ENCODE measurements around the gene TPD52L1.

The TPD52L1 gene

DNA sequence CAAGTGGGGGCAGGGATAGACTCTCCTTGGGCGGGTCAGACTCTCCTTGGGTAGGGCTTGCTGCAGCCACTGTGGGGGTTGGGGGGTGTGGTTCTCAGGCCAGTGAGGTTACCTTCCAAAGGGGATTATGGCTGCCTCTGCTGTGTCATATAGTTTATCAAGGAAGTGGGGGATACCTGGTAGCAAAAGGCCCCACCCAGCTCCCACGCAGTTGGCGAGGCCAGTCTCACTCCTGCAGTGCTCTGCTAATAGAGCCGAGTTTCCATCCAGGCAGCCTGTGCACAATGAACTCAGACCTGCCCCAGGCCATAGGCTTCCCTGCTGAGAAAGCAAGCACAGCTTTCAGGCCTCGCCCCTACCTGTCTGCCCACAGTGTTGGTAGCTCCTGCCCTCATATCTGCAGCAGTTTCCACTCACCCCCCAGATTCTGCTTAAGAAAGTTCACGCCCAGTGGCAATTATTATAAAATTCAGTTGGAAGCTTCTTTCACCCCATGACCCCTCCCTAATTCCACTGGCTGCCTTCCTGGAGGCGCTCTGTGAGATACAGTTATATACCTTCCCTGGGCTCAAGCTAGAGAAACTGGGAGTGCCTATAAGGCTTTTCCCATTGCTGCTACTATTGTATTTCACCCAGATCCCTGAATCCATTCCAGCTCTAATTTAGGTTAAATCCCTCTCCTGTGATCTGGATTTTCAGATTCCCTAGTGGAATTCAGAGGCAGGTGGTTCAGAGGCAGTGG is 92.1 kb downstream of the TPD52L1 start:
- no peak for DNase-seq

DNA sequence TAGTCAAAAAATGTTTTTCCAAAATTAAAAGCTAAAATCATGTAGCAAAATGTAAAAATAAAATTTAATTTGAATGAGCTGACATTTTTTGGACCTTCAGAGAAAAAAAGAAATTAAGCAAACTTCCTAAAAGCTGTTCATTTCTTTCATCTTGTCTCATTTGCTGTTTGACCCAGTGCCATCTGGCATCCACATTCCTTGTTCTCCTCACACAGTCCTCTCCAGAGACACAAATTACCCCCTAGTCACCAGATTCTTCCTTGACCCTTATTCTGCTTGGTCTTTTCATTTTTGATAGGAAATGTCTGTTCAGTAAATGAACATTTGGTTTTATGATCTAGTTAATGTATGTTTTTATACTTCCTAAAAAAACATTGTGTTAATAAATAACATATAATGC is 93.0 kb downstream of the TPD52L1 start:
- no peak for DNase-seq

- no peak for DNase-seq
These were observed 94.6 kb downstream of the TPD52L1 start for GRCh38 chr6:125248136-125248535.

- DNase-seq, result no peak
These were observed 96.9 kb downstream of the TPD52L1 start for GRCh38 chr6:125250511-125250910.

- no peak for DNase-seq
These were observed 98.1 kb downstream of the TPD52L1 start for GRCh38 chr6:125251516-125252220.

DNA sequence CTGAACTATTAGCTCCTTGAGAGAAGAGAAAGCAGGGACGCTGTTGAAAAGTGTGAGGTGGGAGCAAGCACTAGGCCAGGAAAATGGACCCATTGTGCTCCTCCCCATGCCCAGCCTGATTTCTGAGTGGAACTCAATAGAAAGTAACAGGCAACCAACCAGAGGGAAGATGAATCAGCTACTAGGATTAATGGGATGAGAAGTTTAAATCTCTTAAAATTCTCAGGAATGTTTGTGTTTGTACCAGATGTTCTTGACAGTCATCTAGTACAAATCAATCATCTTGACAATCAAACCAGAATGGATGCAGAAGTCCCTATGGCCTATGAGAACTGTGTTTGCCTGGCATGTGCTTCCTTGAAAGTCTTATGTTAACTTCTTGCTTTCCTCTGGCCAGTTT is 99.3 kb downstream of the TPD52L1 start:
- DNase-seq, result no peak

DNA sequence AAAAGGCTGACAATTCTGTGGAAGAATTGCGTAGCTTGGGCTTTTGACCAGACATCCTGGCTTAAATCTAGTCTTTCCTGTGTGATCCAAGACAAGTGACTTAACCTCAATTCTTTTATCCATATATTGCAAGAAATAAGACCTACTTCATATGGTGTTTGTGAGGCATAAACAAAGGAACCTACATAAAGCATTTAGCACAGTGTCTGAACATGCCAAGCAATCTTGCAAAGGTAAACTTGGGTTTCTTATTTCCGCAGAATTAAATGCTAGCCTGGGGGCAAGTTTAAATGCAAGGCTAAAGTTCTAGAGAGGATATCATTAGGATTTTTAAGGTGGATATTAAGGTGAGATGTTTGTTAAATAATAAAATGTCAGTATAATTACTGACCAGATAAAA is 100.3 kb downstream of the TPD52L1 start:
- DNase-seq, result no peak

DNA sequence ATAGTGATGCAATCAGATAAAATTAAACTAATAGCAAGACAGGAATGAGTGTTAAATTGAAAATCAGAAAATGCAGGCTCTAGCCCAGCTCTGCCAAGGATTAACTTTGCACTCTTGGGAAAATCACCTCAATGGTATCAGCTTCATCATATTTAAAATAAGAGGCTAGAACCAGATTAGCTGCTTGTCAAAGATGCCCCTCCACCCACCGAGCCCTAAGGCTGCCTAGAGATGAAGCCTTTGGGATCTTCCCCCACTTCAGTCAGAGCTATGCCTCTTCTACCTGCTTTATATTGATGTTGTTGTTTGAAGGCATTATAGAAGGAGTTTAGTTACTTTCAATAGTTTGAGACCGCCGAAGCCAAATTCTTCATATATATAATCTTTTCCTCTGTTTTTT is 100.7 kb downstream of the TPD52L1 start:
- DNase-seq, result no peak

DNA sequence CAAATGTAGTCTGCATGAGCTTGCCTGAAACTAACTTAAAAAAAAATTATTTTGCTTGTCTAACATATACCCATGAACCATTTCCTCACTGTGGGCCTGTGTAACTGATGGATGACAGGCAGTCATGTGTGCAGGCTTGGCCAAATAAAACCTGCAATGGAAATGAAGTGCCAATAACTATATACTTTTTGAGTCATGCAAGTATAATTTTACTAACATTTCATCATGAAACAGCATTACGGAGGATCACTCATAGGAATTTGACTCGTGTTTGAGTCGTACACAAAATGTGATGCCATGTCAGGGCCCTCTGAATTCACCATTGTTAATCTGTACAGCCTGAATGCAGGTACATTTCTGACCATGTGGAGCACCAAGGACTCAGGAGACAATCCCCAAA is 101.6 kb downstream of the TPD52L1 start:
- DNase-seq, result no peak

GRCh38 chr6:125257351-125257750 is 103.8 kb downstream of the TPD52L1 start:
- no peak for DNase-seq

DNA sequence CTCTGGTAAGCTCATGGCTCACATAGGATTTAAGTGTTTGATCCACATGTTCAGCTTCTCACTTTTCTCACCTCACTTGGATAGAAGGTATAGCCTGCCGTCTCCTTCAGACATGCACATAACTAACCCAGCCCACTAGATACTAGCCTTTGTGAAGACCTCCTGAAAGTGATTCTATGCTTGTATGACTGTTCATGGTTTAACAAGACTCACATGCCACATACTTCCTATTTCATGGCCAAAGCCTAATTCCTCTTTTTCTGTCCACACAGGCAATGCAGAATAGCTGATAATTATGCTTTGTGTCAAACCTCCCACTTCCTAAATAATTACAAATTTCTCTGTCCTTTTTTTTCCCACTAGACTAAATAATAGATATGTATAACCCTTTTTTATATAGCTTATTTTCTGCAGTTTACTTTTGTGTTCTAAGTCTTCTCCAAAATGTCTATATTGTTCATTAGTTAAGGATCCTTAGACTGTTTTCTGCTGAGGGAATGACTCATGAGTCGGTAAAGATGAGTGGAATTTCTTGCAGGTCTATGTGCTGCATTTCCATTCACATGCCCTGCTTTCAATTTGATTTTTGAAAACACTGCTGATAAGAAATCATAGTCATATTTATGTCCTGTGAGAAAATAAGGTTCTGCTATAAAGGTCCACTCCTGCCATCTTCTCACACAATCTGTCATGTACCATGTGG is 105.2 kb downstream of the TPD52L1 start:
- no peak for DNase-seq

DNA sequence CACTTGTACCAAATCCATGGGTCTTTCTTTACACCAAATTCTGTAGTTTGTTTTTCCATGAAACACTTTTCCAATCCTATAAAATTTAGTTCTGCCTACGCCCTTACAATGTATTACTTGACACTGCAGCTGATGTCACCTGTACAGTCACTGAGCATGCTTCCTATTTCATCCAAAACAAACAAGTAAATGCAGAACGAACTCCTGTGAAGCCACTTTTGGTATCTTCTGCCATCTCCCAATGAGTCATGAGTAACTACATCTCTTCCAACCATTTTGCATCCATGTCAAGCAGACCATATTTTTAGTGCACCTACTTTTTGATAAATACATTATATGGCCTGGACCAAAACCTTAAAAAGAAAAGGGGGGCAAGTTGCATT is 105.8 kb downstream of the TPD52L1 start:
- no peak for DNase-seq

GRCh38 chr6:125262016-125263013 is 108.7 kb downstream of the TPD52L1 start:
- no peak for DNase-seq

DNA sequence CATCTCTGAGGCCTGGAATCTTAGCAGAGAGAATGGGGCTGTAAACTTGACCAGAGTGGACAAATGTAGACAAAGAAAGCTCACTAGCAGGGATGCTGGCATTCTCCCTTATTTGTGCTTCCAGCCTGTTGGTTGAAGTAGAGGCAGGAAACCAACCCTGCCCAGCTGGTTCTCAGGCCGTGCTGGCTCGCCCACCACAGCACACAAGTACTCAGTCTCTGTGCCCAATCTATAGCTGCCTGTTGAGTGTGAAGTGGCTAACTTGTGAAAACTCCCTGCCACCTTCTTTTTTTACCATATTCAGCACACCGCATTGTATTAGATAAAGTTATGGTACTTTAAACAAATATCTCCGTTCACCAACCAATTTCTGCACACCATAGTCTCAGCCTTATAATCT is 110.9 kb downstream of the TPD52L1 start:
- DNase-seq, result no peak

DNA sequence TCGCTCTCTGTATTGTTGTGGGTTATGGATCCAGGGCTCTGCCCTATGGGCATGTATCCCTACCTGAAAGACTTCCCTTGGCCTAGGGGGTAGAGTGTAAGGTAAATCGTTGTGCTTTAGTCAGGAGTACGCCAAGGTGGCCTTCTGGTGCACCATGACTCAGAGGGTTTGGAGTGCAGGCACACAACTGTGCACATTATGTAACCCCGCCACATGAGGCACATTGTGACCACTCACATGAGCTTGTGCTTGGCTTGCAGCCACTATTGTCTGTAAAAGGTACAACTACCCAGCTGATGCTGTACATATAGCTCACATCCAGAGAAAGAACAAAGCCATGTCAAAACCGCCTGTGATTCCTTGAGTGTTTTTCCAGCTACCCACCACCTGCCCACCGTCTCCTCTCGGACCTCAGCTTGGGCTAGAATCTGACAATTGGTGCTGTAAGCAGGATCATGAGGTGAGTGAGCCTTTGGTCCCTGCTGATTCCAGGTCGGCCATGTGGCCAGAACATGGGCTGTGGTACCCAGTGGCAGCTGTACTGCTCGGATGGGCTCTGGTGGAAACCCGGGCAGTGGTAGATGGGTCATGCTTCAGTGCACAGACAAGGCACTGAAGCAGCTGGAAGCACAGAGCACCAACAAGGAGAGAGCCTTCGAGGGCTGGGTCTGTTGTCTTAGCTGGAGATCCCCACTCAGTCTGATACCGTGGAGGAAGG is 114.4 kb downstream of the TPD52L1 start:
- DNase-seq, result no peak

- no peak for DNase-seq
These were observed 115.2 kb downstream of the TPD52L1 start for GRCh38 chr6:125268765-125269164.

- no peak for DNase-seq
These were observed 115.9 kb downstream of the TPD52L1 start for GRCh38 chr6:125269328-125269985.

GRCh38 chr6:125270380-125270779 is 116.8 kb downstream of the TPD52L1 start:
- no peak for DNase-seq

- DNase-seq, result no peak
These were observed 118.0 kb downstream of the TPD52L1 start for GRCh38 chr6:125271486-125272159.

DNA sequence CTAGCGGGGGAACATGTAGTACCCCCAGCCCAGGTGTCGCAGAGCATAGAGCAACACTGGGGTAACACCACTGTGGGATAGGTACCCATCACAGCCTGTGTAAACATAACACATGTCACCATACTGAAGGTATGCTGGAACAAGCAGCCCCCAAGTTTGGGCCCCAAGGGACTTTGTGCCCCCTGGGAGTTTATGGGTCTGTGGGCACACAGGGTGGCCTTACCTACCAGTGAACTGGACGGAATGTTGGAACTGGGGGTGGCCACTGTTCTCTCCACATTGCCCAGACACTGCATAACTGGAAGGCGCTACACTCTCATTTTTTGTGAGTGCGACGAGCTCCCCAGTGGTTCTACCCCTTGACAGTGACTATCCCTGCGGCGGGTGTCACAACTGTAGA is 119.7 kb downstream of the TPD52L1 start:
- no peak for DNase-seq

DNA sequence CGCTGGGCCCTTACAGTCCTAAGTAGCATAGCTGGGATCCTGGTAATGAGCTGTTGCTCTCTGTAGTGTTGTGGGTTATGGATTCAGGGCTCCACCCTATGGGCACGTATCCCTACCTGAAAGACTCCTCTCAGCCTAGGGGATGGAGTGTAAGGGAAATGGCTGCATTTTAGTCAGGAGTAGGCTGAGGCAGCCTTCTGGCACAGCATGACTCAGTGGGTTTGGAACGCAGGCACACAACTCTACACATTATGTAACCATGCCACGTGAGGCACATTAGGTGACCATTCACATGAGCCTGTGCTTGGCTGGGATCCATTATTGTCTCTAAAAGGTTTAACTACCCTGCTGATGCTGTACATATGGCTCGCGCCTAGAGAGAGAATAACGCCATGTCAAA is 120.4 kb downstream of the TPD52L1 start:
- DNase-seq, result no peak

All from activated gamma-delta T cell (primary cell).